HL-60/S4 (cell line): ENCODE data around the gene ECHS1.
"Not testable (repeated sequence)": the region's sequence is repeated elsewhere in the genome, so short reads cannot be mapped to it uniquely, and the experiment has no call there.

Source experiments
- in situ Hi-C: fragments of 300-500 bp; cut with MboI; formaldehyde crosslinking; loops from 2 replicates; pipeline ENCODE4 v1.14.3; 2022; ENCODE audit warnings: low sequenced_read_pairs

Gene ECHS1

GRCh38 chr10:133327651-133328357 is 45.4 kb downstream of the ECHS1 start:
- in situ Hi-C loops: no loop called here

- in situ Hi-C loops: no loop called here
Measured at GRCh38 chr10:133326745-133327650, 46.2 kb downstream of the ECHS1 start.

- in situ Hi-C loops: no loop called here
Measured at GRCh38 chr10:133326223-133326551, 47.0 kb downstream of the ECHS1 start.

DNA sequence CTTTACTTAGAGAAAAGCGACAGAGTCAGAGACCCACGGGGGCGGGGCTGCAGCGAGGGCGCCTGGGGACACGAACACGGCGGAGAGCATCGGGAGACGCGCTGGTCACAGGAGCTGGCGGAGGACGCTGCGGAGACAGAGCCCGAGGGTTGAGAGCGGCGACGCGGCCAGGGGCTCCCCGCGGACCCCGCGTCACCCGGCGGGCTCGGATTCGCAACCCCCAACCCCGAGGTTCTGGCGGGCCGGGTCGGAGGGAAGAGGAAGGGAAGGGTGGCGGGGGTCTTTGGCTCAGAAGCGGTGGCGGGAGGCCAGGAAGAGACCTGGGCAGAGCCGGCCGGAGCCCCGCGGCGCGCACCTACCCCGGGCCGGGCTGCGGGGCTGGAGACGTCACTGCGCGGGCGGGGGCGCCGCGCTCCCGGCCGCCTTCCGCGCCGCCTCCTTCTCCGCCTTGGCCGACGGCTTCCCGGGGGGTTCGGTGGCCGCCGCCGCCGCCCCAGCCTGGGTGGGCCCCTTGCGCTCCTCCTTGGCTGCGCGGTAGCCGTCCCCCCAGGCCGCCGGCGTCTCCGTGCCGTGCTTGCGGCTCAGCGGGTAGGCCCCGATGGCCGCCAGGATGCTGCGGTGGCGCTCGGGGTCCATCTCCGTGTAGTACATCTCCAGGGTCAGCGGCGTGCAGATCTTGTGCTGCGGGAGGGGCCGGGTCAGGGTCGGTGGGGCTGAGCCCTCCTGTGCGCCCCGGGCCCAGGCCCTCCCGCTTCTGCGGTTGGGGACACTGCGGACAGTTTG is 47.5 kb downstream of the ECHS1 start:
- in situ Hi-C loops: no loop called here

DNA sequence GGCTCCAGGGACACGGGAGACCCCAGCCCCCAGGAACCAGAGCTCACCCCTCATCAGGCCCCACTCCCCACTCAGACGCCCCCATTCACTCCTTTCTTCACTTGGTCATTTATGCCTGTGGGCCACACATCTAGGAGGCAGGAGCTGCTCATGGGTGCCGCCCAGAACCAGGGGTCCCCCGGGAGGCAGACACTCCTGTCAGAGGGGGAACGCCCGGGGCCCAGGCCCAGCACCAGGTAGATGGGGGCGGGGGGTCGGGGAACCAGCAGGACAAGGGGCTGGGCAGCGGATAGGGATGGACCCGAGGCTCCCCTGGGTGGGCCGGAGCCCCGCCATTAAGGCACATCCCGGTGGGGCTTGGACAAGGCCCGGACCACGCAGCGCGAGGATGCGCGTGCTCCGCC is 48.3 kb downstream of the ECHS1 start:
- in situ Hi-C loops: no loop called here

DNA sequence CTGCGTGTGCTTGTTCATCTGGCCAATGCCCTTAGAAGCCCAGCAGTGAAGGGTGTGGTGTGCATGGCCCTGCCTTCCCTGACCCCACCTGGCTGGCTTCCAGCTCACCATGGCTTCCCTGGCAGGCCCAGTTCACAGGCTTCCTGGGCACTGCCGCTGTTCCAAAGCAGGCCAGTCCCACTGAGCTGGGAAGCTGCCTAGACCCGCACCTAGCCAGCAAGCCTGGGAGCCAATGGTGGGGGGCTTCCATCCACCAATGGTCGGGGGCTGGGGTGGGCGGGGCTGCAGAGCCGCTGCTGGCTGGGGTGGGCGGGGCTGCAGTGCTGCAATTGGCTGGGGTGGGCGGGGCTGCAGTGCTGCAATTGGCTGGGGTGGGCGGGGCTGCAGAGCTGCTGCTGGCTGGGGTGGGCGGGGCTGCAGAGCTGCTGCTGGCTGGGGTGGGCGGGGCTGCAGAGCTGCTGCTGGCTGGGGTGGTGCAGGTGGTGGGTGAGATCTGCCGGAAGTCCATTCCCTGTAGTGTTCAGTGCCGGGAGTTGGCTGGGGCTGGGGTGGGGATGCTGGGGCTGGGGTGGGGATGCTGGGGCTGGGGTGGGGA is 48.9 kb downstream of the ECHS1 start:
- in situ Hi-C loops: no loop called here

- in situ Hi-C loops: not testable (repeated sequence)
Measured at GRCh38 chr10:133322064-133322709, 51.0 kb downstream of the ECHS1 start.

DNA sequence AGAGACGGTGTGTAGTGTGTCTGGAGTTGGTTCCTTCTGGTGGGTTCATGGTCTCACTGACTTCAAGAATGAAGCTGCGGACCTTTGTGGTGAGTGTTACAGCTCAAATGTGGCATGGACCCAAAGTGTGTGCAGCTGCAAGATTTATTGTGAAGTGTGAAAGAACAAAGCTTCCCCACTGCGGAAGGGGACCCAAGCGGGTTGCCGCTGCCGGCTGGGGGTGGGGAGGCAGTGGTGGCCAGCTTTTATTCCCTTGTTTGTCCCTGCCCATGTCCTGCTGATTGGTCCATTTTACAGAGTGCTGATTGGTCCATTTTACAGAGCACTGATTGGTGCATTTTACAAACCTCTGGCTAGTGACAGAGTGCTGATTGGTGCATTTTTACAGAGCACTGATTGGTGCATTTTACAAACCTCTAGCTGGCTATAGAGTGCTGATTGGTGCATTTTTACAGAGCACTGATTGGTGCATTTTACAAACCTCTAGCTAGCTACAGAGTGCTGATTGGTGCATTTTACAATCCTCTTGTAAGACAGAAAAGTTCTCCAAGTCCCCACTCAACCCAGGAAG is 52.2 kb downstream of the ECHS1 start:
- in situ Hi-C loops: not testable (repeated sequence)

- in situ Hi-C loops: no loop called here
Measured at GRCh38 chr10:133318494-133319127, 54.5 kb downstream of the ECHS1 start.

GRCh38 chr10:133316732-133317131 is 56.4 kb downstream of the ECHS1 start:
- in situ Hi-C loops: no loop called here

DNA sequence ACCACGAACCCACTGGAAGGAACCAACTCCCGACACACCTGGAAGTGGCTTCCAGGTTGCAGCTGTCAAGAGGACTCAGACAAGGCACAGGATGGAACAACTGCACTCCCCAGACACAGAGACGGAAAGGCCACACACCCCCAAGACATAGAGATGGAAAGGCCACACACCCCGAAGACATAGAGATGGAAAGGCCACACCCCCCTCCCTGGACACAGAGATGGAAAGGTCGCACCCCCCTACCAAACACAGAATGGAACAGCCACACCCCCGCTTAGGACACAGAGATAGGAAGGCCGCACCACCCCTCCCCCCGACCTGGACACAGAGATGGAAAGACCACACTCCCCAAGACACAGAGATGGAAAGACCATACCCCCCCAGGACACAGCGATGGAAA is 56.9 kb downstream of the ECHS1 start:
- in situ Hi-C loops: no loop called here

- in situ Hi-C loops: no loop called here
Measured at GRCh38 chr10:133315847-133316246, 57.3 kb downstream of the ECHS1 start.

GRCh38 chr10:133314911-133315310 is 58.2 kb downstream of the ECHS1 start:
- in situ Hi-C loops: no loop called here

DNA sequence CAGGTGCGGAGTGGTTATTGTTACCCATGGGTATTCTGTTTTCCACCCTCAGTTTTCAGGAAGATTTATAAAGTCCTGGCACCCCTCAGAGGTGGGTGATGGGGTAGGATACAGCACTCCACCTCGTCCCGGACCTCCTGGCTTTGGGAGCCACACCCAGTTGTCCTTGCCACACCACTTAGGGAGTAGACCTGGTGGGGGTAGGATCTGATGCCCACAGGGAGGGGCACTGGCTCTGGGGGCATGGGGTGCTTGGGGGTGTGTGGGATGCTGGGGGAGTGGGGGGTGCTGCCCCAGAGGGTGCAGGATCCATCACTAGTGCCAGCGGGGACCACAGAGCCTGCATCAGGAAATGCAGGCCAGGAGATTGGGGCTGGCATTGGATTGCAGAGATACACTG is 60.0 kb downstream of the ECHS1 start:
- in situ Hi-C loops: no loop called here

DNA sequence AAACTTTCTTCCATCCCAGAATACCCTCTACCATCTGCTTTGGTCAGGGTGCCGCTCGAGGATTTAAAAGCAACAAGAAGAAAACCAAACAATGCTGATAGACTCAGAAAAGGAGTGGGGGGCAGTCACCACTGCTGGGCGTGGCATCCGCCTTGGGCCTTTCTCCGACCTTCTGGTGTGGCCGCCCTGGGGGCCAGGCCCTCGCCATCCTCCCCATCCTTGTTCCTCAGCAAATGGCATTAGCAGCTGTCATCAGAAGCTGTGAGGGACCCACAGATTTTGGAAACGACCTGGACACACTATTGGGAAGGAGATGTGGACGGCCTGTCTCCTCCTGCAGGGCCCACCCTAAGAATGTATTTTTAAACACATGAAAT is 60.4 kb downstream of the ECHS1 start:
- in situ Hi-C loops: no loop called here
